Cerebellar nuclear complex (tissue), 1 donor: ENCODE results near the gene SIX6.

Experiments
- DNase-seq, 2 experiments: peaks; one replicate each; lab custom pipeline; 2025; lab: John Stamatoyannopoulos, UW

Gene SIX6

GRCh38 chr14:60514378-60514740 is 5.4 kb downstream of the SIX6 start:
- no peak for DNase-seq

- DNase-seq, result no peak
These were observed 6.0 kb downstream of the SIX6 start for GRCh38 chr14:60514741-60515491.

- no peak for DNase-seq
These were observed 6.8 kb downstream of the SIX6 start for GRCh38 chr14:60515511-60516289.

GRCh38 chr14:60532442-60532841 is 23.5 kb downstream of the SIX6 start:
- no peak for DNase-seq

GRCh38 chr14:60537663-60538062 is 28.7 kb downstream of the SIX6 start:
- DNase-seq, result no peak

GRCh38 chr14:60544659-60545058 is 35.7 kb downstream of the SIX6 start:
- DNase-seq, result no peak

GRCh38 chr14:60553808-60554207 is 44.9 kb downstream of the SIX6 start:
- no peak for DNase-seq

GRCh38 chr14:60561845-60562746 is 53.1 kb downstream of the SIX6 start:
- DNase-seq, result no peak
